Gastroesophageal sphincter (tissue), 3 donors: ENCODE results near the gene APOBEC3G.

Experiments used
- CTCF ChIP-seq, 4 experiments: fragments of 200-600 bp in 2 of 4; fragments of 450-650 bp in 2 of 4; sonication (generic) in 1 of 4; IDR thresholded peaks; one replicate each; pipeline ENCODE4 v1.5.1; 2017 to 2019; ENCODE audit warnings: antibody characterized with exemption in 4 of 4, mild to moderate bottlenecking in 2 of 4, moderate library complexity in 2 of 4
- EP300 ChIP-seq: sonication (generic); formaldehyde crosslinking; IDR thresholded peaks from one replicate; pipeline ENCODE4 v1.6.1; 2017; ENCODE audit warnings: antibody characterized with exemption, mild to moderate bottlenecking
- POLR2A ChIP-seq, 2 donors: fragments of 450-650 bp; IDR thresholded peaks; one replicate each; pipeline ENCODE4 v1.6.1; 2017; ENCODE audit warnings: antibody characterized with exemption in 2 of 2, mild to moderate bottlenecking in 2 of 2, moderate library complexity in 1 of 2

- TF ChIP-seq POLR2A (IDR thresholded peaks at IDR 0.05) (no peak), EP300 (no peak), CTCF (IDR thresholded peaks at IDR 0.05) (no peak)
Observed at GRCh38 chr22:39103431-39103830, 26.4 kb downstream of the APOBEC3G start.
